Endodermal cell (in vitro differentiated cells): ENCODE results near the gene CLTCL1. TPM values are rescaled to one million over a fixed set of nuclear protein-coding genes. Genes with fewer than 3 reads are reported as not detected.

Source experiments
- DNase-seq: peaks from one replicate; pipeline ENCODE4 v3.0.0-alpha.2; 2017
- H3K27ac ChIP-seq: 2 replicates; pipeline ENCODE4 v1.5.1; 2013; ENCODE audit warnings: mild to moderate bottlenecking, low read depth, low read length, moderate library complexity
- H3K27me3 ChIP-seq: 2 replicates; pipeline ENCODE4 v1.6.1; 2013; ENCODE audit warnings: mild to moderate bottlenecking, low read length, moderate library complexity; ENCODE audit not compliant: insufficient read depth, control insufficient read depth, poor library complexity, severe bottlenecking
- H3K36me3 ChIP-seq: 2 replicates; pipeline ENCODE4 v1.7.0; 2013; ENCODE audit warnings: mild to moderate bottlenecking, low read length, moderate library complexity; ENCODE audit not compliant: control insufficient read depth, insufficient read depth
- H3K4me1 ChIP-seq: one replicate; pipeline ENCODE4 v1.7.0; 2013; ENCODE audit warnings: low read length; ENCODE audit not compliant: control insufficient read depth, insufficient read depth
- H3K4me3 ChIP-seq: 2 replicates; pipeline ENCODE4 v1.5.1; 2013; ENCODE audit warnings: mild to moderate bottlenecking, low read length, moderate library complexity
- H3K9ac ChIP-seq: 2 replicates; pipeline ENCODE4 v1.6.1; 2013; ENCODE audit warnings: mild to moderate bottlenecking, low read length, moderate library complexity; ENCODE audit not compliant: poor library complexity, severe bottlenecking; ENCODE audit errors: extremely low read depth
- H3K9me3 ChIP-seq: 2 replicates; pipeline ENCODE4 v1.6.1; 2013; ENCODE audit warnings: mild to moderate bottlenecking, low read length, moderate library complexity; ENCODE audit not compliant: control insufficient read depth
- H3K27ac Mint-ChIP-seq: 2 replicates; pipeline ENCODE4 v1.8.0; 2020; ENCODE audit warnings: mixed read lengths
- H3K27me3 Mint-ChIP-seq: 2 replicates; pipeline ENCODE4 v1.8.0; 2021; ENCODE audit warnings: mild to moderate bottlenecking, mixed read lengths; ENCODE audit not compliant: insufficient read depth
- H3K36me3 Mint-ChIP-seq: 2 replicates; pipeline ENCODE4 v1.8.0; 2020; ENCODE audit warnings: low read depth, mixed read lengths
- H3K4me1 Mint-ChIP-seq: 2 replicates; pipeline ENCODE4 v1.8.0; 2020; ENCODE audit warnings: mixed read lengths
- H3K4me3 Mint-ChIP-seq: 2 replicates; pipeline ENCODE4 v1.8.0; 2020; ENCODE audit warnings: mild to moderate bottlenecking, moderate library complexity, mixed read lengths
- H3K9me3 Mint-ChIP-seq: 2 replicates; pipeline ENCODE4 v1.8.0; 2020; ENCODE audit warnings: mild to moderate bottlenecking, mixed read lengths
- CTCF ChIP-seq: fragments of 200-600 bp; sonication (generic); conservative IDR thresholded peaks from 2 replicates; pipeline ENCODE4 v1.5.0; 2021; ENCODE audit warnings: antibody characterized with exemption, mild to moderate bottlenecking
- WGBS, 2 experiments: methylation state at CpG; one replicate each; pipeline versions ENCODE4 v1.1.5 to v1.1.7; 2013; ENCODE audit warnings: missing lambda C conversion rate in 2 of 2, mixed read lengths in 1 of 2; ENCODE audit not compliant: insufficient coverage in 1 of 2, insufficient read length in 1 of 2; 5-methylcytosine and 5-hydroxymethylcytosine counted together
- total RNA-seq, 2 donors: library from RNA; stranded (reverse); fragmentation: NEBNext Ultra II Directional in 1 of 2; extraction: Animal tissue kit (Norgen Biotek cat#: 25700) in 1 of 2; gene quantifications; 2 replicates in 1 of 2; 3 replicates in 1 of 2; pipeline ENCODE4 v1.2.1, GENCODE V29; 2021

The CLTCL1 gene
- total RNA-seq, 2 donors from 2014 or later: 11.8 to 14.4 TPM

DNA sequence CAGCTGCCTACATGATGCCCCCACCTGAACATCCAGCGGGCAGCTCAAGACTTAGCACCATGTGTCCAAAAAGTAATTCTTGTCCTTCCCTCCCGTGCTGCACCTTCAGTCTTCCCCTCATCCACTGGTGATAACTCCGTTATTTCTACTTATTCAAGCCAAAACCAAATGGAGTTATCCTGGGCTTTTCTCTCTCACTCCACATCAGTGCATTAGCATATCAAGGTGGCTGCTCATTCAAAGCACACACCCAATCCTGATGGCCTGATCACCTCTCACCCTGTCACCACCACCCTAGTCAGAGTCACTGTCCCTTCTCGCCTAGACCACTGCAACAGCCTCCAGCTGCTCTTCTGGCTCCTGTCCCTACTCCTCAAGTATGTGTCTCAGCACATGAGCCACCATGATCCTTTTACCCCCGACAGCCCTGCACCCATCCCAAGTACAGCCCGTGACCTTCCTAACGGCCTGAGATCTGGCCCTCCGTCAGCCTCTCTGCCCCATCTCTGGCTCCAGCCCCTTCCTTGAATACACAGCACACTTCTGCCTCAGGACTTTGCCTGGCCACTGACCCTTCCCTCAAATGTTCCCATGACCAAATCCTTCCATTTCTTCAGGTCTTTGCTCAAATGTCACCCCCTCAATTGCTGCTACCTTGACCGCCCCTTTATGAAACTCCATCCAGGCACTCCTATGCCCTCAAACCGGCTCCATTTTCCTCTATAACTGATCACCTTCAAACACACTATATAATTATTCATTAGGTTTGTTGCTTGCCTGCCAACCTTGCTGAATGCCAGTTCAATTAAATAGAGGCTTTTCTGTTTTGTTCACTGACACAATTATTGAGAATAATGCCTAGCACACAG, 93.3 kb downstream of the CLTCL1 start:
- no peak overlapping the region for H3K4me3 Mint-ChIP-seq
- Histone ChIP-seq H3K4me1 (no peaks in the 10 kb centered on the region), H3K4me3 (no peak overlapping the region), H3K27ac (no peak overlapping the region), H3K27me3 (no peaks in the 10 kb centered on the region), H3K9ac (no peak overlapping the region), H3K9me3 (no peaks in the 10 kb centered on the region), H3K36me3 (no peaks in the 10 kb centered on the region)
- WGBS, 2 experiments: 93 to 94% methylated on average over 10 of the region's 10 CpGs
- TF ChIP-seq CTCF: no peak
- peaks cover 23% of the 10 kb centered on the region for H3K36me3 Mint-ChIP-seq
- H3K27ac Mint-ChIP-seq: no peak overlapping the region
- no peaks in the 10 kb centered on the region for H3K9me3 Mint-ChIP-seq
- DNase-seq: no peak
- H3K27me3 Mint-ChIP-seq: no peaks in the 10 kb centered on the region
- H3K4me1 Mint-ChIP-seq: no peaks in the 10 kb centered on the region

DNA sequence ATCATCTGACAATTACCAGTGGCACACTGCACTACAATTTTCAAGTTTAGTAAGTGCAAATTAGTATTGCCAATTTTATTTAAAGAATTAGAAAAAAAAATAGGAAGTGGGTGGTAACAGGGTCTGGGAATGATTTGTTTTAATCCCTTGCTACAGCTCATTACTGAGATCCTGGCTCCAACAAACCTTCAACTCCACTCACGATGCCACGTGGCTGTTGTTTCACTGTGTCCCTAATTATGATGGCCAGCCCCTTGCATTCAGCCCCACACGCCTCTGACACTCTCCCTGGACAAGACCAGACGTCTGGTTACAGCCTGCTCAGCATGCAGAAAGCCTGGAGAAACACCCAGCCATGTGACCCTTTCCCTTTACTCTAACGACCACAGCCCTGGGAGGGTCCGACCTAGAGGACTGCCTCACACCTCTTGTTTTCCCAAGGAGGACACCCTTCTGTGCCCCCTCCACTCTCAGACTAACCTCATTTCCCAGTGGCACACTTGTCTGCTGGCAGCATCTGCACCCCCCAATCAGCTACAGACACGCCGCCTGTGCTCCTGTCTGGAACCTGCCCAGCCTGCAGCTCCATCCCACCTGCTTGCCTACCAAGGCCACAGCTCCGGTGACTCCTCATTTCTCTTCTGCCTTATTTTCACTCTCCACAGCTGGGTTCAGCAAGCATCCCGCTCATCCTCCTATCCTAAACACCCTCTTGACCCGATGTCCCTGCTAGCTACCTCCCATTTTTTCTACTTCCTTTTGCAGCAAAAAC, 94.5 kb downstream of the CLTCL1 start:
- WGBS, 2 experiments: 86 to 95% methylated on average over 7 to 11 of the region's 11 CpGs
- H3K36me3 ChIP-seq: no peaks in the 10 kb centered on the region
- no peaks in the 10 kb centered on the region for H3K4me1 ChIP-seq
- DNase-seq: no peak
- H3K4me3 ChIP-seq: no peak overlapping the region
- Mint-ChIP-seq H3K36me3 (peaks cover 28% of the 10 kb centered on the region), H3K27ac (peak overlapping the region; percentile 7), H3K9me3 (no peaks in the 10 kb centered on the region), H3K4me3 (no peak overlapping the region), H3K4me1 (no peaks in the 10 kb centered on the region), H3K27me3 (no peaks in the 10 kb centered on the region)
- TF ChIP-seq CTCF: no peak
- no peak overlapping the region for H3K9ac ChIP-seq
- no peaks in the 10 kb centered on the region for H3K27me3 ChIP-seq
- no peaks in the 10 kb centered on the region for H3K9me3 ChIP-seq
- no peak overlapping the region for H3K27ac ChIP-seq

- no peaks in the 10 kb centered on the region for H3K9me3 Mint-ChIP-seq
- Histone ChIP-seq H3K9ac (no peak overlapping the region), H3K9me3 (no peaks in the 10 kb centered on the region), H3K36me3 (no peaks in the 10 kb centered on the region), H3K4me1 (no peaks in the 10 kb centered on the region), H3K4me3 (no peak overlapping the region), H3K27me3 (no peaks in the 10 kb centered on the region), H3K27ac (no peak overlapping the region)
- no peak for DNase-seq
- H3K27me3 Mint-ChIP-seq: no peaks in the 10 kb centered on the region
- H3K4me3 Mint-ChIP-seq: no peak overlapping the region
- peaks cover 31% of the 10 kb centered on the region for H3K36me3 Mint-ChIP-seq
- 94 to 97% methylated on average over 20 to 23 of the region's 23 CpGs for WGBS, 2 experiments
- no peaks in the 10 kb centered on the region for H3K4me1 Mint-ChIP-seq
- no peak for TF ChIP-seq CTCF
- H3K27ac Mint-ChIP-seq: no peak overlapping the region
Observed at GRCh38 chr22:19195796-19196731, 95.5 kb downstream of the CLTCL1 start.
